ENCODE measurements around the gene COX6B2. TPM values are rescaled to one million over a fixed set of nuclear protein-coding genes. Genes with fewer than 3 reads are reported as not detected.

COX6B2 gene
- total and polyA plus RNA-seq, 2 donors (not counting 1 experiment from before 2014, with no cell fraction given): 0.14 to 0.17 TPM

DNA sequence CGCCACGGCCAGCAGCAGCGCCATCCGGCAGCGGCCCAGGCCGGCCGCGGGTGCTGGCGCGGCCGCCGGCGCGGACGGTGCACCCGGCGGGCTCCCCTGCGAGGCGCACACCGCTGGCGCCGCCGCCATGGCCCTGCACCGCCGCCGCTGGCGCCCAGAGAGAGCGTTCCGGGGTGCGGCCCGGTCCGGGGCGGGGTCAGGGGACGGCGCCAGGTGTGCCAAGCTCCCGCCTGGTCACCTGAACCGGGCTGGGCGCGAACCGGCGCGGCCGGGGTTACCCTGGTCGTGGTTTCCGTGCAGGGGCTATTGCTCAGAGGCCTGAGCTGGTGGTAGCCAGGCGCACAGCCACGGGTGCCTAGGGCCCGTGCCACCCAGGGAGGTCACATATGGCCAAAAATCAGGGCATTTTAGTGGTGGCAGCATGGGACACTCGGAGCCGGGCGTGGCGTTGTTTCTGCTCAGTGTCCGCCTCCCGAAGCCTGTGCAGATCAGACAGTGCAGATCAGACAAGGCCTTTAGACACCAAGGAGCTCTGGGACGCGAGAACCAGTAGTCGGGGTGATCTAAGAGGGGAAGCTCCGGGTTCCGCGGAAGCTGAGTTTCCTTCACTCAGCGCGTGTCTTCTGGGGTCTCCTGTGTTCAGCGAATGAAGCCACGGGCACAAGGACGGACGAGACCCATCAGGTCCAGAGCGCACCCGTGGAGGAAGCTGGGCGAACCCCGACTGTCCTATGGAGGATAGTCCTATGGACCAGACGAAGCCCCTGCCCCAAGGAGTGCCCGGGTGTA is 29.8 kb upstream of the COX6B2 start, which contains the start of gene TMEM238:
TSS of gene TMEM238 (minus strand) at position 162 of the 789 bp plus-strand sequence. CDS start at position 129, 33 bp downstream.
- Histone ChIP-seq H3K9ac (ENCODE audit: insufficient read depth, low read length) (peak within 1 kb of the TSS; percentile 35), H2AFZ (ENCODE audit: low read length) (peak within 1 kb of the TSS; percentile 78), H3K79me2 (ENCODE audit: control insufficient read depth, insufficient read depth, low read length) (peaks cover 36% of the 10 kb centered on the region), H3K27ac (ENCODE audit: insufficient read depth, low read length) (peak within 1 kb of the TSS; percentile 87), H3K27me3 (ENCODE audit: control insufficient read depth, insufficient read depth, low read length) (no peaks in the 10 kb centered on the region), H3K4me3 (replicated peaks in 1 of 4; ENCODE audit: control extremely low read depth in 1 of 4, insufficient read depth in 1 of 4, low read depth in 3 of 4, low read length in 4 of 4) (peak within 1 kb of the TSS; percentile 20 to 98 (median 60)), H3K4me1 (ENCODE audit: control insufficient read depth, extremely low read depth, insufficient read depth, low read length) (peaks cover 18% of the 10 kb centered on the region), H3K4me2 (ENCODE audit: extremely low read depth, insufficient read depth, low read length) (peak within 1 kb of the TSS; percentile 73), H3K9me3 (ENCODE audit: control insufficient read depth, insufficient read depth, low read depth, low read length) (no peaks in the 10 kb centered on the region), H3K36me3 (ENCODE audit: control insufficient read depth, insufficient read depth, low read length) (peaks cover 22% of the 10 kb centered on the region), H4K20me1 (ENCODE audit: control insufficient read depth, extremely low read depth, insufficient read depth, low read length) (peaks cover 3% of the 10 kb centered on the region)
- TF ChIP-seq, protein P1, sequence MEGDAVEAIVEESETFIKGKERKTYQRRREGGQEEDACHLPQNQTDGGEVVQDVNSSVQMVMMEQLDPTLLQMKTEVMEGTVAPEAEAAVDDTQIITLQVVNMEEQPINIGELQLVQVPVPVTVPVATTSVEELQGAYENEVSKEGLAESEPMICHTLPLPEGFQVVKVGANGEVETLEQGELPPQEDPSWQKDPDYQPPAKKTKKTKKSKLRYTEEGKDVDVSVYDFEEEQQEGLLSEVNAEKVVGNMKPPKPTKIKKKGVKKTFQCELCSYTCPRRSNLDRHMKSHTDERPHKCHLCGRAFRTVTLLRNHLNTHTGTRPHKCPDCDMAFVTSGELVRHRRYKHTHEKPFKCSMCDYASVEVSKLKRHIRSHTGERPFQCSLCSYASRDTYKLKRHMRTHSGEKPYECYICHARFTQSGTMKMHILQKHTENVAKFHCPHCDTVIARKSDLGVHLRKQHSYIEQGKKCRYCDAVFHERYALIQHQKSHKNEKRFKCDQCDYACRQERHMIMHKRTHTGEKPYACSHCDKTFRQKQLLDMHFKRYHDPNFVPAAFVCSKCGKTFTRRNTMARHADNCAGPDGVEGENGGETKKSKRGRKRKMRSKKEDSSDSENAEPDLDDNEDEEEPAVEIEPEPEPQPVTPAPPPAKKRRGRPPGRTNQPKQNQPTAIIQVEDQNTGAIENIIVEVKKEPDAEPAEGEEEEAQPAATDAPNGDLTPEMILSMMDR (conservative IDR thresholded peaks at IDR 0.05 in 1 of 2, IDR thresholded peaks at IDR 0.05 in 1 of 2; ENCODE audit: low read depth in 1 of 2, low read length in 2 of 2): no peak
- TF ChIP-seq EZH2 (IDR thresholded peaks at IDR 0.05; ENCODE audit: low read length, missing control alignments): no peak
- no peak for DNase-seq (ENCODE audit: low read depth in 2 of 2)

DNA sequence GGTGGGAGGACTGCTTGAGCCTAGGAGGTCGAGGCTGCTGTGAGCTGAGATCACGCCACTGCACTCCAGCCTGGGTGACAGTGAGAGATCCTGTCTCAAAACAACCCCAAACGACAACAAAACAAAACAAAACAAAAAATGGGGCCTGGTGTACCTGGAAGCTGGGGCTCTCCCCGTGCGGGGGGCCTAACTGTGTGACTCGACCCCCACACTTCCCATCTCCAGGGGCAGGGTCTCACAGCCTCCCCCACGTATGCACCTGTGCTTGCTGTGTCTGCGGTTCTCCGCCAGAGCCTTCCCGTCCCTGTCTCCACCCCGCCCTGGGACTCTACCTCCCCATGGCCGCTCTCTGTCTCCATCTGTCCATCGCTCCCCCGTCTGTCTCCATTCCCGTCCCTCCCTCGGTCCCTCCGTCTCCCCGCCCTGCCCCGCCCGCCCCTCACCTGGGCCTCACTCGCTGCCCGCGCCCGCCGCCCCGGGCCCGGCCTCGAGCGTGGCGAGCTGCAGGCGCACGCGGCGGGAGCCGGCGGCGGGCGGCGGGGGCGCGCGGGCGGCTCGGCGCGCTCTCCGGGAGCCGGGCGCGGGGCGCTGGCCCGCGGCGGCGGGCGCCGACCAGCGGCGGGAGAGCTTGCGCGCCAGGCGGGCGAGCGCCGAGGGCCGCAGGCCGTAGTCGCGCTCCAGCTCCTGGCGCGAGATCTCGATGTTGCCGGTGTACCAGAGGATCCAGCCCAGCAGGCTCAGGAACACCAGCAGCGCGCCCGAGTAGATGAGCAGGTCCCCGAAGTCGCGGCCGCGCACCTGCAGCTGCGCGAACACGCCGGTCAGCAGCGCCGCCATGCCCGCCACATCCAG is 29.0 kb upstream of the COX6B2 start:
- Histone ChIP-seq H3K4me2 (ENCODE audit: extremely low read depth, insufficient read depth, low read length) (peak overlapping the region; percentile 66), H3K9ac (ENCODE audit: insufficient read depth, low read length) (peak overlapping the region; percentile 35), H2AFZ (ENCODE audit: low read length) (peak overlapping the region; percentile 78), H3K27ac (ENCODE audit: insufficient read depth, low read length) (no peak overlapping the region), H3K36me3 (ENCODE audit: control insufficient read depth, insufficient read depth, low read length) (peaks cover 14% of the 10 kb centered on the region), H3K4me1 (ENCODE audit: control insufficient read depth, extremely low read depth, insufficient read depth, low read length) (peaks cover 16% of the 10 kb centered on the region), H4K20me1 (ENCODE audit: control insufficient read depth, extremely low read depth, insufficient read depth, low read length) (peaks cover 3% of the 10 kb centered on the region), H3K4me3 (replicated peaks in 1 of 4; ENCODE audit: control extremely low read depth in 1 of 4, insufficient read depth in 1 of 4, low read depth in 3 of 4, low read length in 4 of 4) (peak overlapping the region in 3 of 4 experiments; percentile 17 to 46 (median 25)), H3K79me2 (ENCODE audit: control insufficient read depth, insufficient read depth, low read length) (peaks cover 28% of the 10 kb centered on the region), H3K9me3 (ENCODE audit: control insufficient read depth, insufficient read depth, low read depth, low read length) (no peaks in the 10 kb centered on the region), H3K27me3 (ENCODE audit: control insufficient read depth, insufficient read depth, low read length) (no peaks in the 10 kb centered on the region)
- TF ChIP-seq EZH2 (IDR thresholded peaks at IDR 0.05; ENCODE audit: low read length, missing control alignments): no peak
- TF ChIP-seq, protein P1 (conservative IDR thresholded peaks at IDR 0.05 in 1 of 2, IDR thresholded peaks at IDR 0.05 in 1 of 2; ENCODE audit: low read depth in 1 of 2, low read length in 2 of 2): no peak
- DNase-seq (ENCODE audit: low read depth in 2 of 2): peak; percentile 69 to 71

DNA sequence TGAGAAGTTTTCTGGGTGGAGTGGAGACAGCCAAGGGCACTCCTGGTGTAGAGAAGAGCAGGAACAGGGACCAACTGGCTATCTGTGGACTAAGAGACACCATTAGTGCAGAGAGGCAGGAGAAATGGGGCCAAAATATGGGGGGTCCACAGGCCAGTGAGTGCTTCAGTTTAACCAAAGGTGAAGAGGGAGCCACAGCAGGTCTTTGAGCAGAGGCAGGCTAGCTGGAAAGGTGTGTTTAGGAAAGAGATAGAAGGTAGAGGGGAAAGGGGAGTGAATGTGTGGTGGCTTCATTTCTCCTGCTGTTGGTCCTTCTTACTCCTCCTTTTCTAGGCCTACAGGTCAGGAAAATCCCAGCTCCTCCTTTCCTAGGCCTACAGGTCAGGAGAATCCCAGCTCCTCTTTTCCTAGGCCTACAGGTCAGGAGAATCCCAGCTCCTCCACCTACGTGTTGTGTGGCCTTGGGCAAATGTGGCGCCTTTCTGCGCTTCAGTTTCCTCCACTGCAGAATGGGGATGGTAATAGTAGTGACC is 28.1 kb upstream of the COX6B2 start:
- H4K20me1 ChIP-seq (ENCODE audit: control insufficient read depth, extremely low read depth, insufficient read depth, low read length): peaks cover under 1% of the 10 kb centered on the region
- H3K79me2 ChIP-seq (ENCODE audit: control insufficient read depth, insufficient read depth, low read length): peaks cover 18% of the 10 kb centered on the region
- TF ChIP-seq, protein P1 (conservative IDR thresholded peaks at IDR 0.05 in 1 of 2, IDR thresholded peaks at IDR 0.05 in 1 of 2; ENCODE audit: low read depth in 1 of 2, low read length in 2 of 2): no peak
- no peak for TF ChIP-seq EZH2 (IDR thresholded peaks at IDR 0.05; ENCODE audit: low read length, missing control alignments)
- H3K4me1 ChIP-seq (ENCODE audit: control insufficient read depth, extremely low read depth, insufficient read depth, low read length): peaks cover 9% of the 10 kb centered on the region
- H3K27ac ChIP-seq (ENCODE audit: insufficient read depth, low read length): no peak overlapping the region
- H2AFZ ChIP-seq (ENCODE audit: low read length): no peak overlapping the region
- no peak overlapping the region for H3K4me2 ChIP-seq (ENCODE audit: extremely low read depth, insufficient read depth, low read length)
- H3K27me3 ChIP-seq (ENCODE audit: control insufficient read depth, insufficient read depth, low read length): no peaks in the 10 kb centered on the region
- no peak for DNase-seq (ENCODE audit: low read depth in 2 of 2)
- H3K9ac ChIP-seq (ENCODE audit: insufficient read depth, low read length): no peak overlapping the region
- no peaks in the 10 kb centered on the region for H3K9me3 ChIP-seq (ENCODE audit: control insufficient read depth, insufficient read depth, low read depth, low read length)
- H3K4me3 ChIP-seq (replicated peaks in 1 of 4; ENCODE audit: control extremely low read depth in 1 of 4, insufficient read depth in 1 of 4, low read depth in 3 of 4, low read length in 4 of 4): no peak overlapping the region
- peaks cover 6% of the 10 kb centered on the region for H3K36me3 ChIP-seq (ENCODE audit: control insufficient read depth, insufficient read depth, low read length)
